Activated CD8-positive, alpha-beta T cell treated with anti-CD3 and anti-CD28 coated beads for 36 hours (primary cell): ENCODE data around the gene CYTH1. TPM values are rescaled to one million over a fixed set of nuclear protein-coding genes. Genes with fewer than 3 reads are reported as not detected.

Experiments used
- ATAC-seq: fragments of 200-7000 bp; cut with Tn5 transposase; one replicate; pipeline ENCODE4 v1.10.0; 2021; ENCODE audit warnings: mild to moderate bottlenecking, moderate library complexity
- CTCF ChIA-PET: fragments of 350-600 bp; sonication (Branson Sonifier 250); formaldehyde crosslinking; loops from one replicate; lab custom pipeline; 2021; ENCODE audit warnings: antibody characterized with exemption; lab: Charles Lee
- POLR2A ChIA-PET: fragments of 350-600 bp; sonication (Branson Sonifier 250); formaldehyde crosslinking; loops from one replicate; lab custom pipeline; 2021; ENCODE audit warnings: antibody characterized with exemption; lab: Charles Lee
- DNase-seq: peaks from one replicate; pipeline ENCODE4 v3.0.0-alpha.2; 2020
- H3K27ac Mint-ChIP-seq: one replicate; pipeline ENCODE4 v1.8.0; 2021; ENCODE audit warnings: mild to moderate bottlenecking, mixed read lengths
- H3K27me3 Mint-ChIP-seq: one replicate; pipeline ENCODE4 v1.8.0; 2021; ENCODE audit warnings: mixed read lengths
- H3K36me3 Mint-ChIP-seq: one replicate; pipeline ENCODE4 v1.8.0; 2021; ENCODE audit warnings: low read depth, mixed read lengths
- H3K4me1 Mint-ChIP-seq: one replicate; pipeline ENCODE4 v1.8.0; 2021; ENCODE audit warnings: low read depth, mixed read lengths
- H3K4me3 Mint-ChIP-seq: one replicate; pipeline ENCODE4 v1.8.0; 2021; ENCODE audit warnings: mild to moderate bottlenecking, moderate library complexity, mixed read lengths
- H3K9me3 Mint-ChIP-seq: one replicate; pipeline ENCODE4 v1.8.0; 2021; ENCODE audit warnings: mixed read lengths
- intact Hi-C: fragments of 100-400 bp; cut with micrococcal nuclease; formaldehyde crosslinking; loops from one replicate; pipeline ENCODE4 v1.10.0; 2022
- total RNA-seq, 2 experiments: library from RNA; stranded (reverse); gene quantifications; one replicate each; pipeline ENCODE4 v1.2.3, GENCODE V29; 2021
- TF ChIP-seq, protein P1 (sequence below): fragments of 200-600 bp; IDR thresholded peaks from one replicate; pipeline ENCODE4 v1.8.0; 2022; ENCODE audit warnings: antibody characterized with exemption, mild to moderate bottlenecking

Gene CYTH1
- total RNA-seq, 2 experiments from 2014 or later = 95.1 to 96.0 TPM

- ATAC-seq (no peak), DNase-seq (no peak)
- TF ChIP-seq, protein P1, sequence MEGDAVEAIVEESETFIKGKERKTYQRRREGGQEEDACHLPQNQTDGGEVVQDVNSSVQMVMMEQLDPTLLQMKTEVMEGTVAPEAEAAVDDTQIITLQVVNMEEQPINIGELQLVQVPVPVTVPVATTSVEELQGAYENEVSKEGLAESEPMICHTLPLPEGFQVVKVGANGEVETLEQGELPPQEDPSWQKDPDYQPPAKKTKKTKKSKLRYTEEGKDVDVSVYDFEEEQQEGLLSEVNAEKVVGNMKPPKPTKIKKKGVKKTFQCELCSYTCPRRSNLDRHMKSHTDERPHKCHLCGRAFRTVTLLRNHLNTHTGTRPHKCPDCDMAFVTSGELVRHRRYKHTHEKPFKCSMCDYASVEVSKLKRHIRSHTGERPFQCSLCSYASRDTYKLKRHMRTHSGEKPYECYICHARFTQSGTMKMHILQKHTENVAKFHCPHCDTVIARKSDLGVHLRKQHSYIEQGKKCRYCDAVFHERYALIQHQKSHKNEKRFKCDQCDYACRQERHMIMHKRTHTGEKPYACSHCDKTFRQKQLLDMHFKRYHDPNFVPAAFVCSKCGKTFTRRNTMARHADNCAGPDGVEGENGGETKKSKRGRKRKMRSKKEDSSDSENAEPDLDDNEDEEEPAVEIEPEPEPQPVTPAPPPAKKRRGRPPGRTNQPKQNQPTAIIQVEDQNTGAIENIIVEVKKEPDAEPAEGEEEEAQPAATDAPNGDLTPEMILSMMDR = no peak
- Mint-ChIP-seq H3K27ac (peak overlapping the region; percentile 52), H3K4me1 (peaks cover 39% of the 10 kb centered on the region), H3K36me3 (peaks cover 65% of the 10 kb centered on the region), H3K9me3 (no peaks in the 10 kb centered on the region), H3K4me3 (no peak overlapping the region), H3K27me3 (no peaks in the 10 kb centered on the region)
- intact Hi-C loops = loop anchor here (5.0 kb wide), 1 partner anchor 34 kb away; the partner anchor contains the start of gene USP36
- CTCF ChIA-PET = interaction anchor here (1.2 kb wide), 1 partner anchor 9 kb away, joined by 5 read pairs; no protein-coding TSS in a partner anchor
- POLR2A ChIA-PET = interaction anchor here (1.3 to 3.4 kb wide), 2 partner anchors 8 to 12 kb away, joined by 5 to 18 read pairs; no protein-coding TSS in a partner anchor
These were observed 26.1 kb upstream of the CYTH1 start for GRCh38 chr17:78808163-78808562.

GRCh38 chr17:78806451-78806850 lies 24.4 kb upstream of the CYTH1 start:
- intact Hi-C loops = loop anchor here (5.0 kb wide), 1 partner anchor 36 kb away; the partner anchor contains the start of gene USP36
- POLR2A ChIA-PET = interaction anchor here (0.6 to 3.4 kb wide), 4 partner anchors 14 to 88 kb away, joined by 3 to 18 read pairs (median 5); partner anchors contain the start of gene USP36
- peak; percentile 71 for DNase-seq

DNA sequence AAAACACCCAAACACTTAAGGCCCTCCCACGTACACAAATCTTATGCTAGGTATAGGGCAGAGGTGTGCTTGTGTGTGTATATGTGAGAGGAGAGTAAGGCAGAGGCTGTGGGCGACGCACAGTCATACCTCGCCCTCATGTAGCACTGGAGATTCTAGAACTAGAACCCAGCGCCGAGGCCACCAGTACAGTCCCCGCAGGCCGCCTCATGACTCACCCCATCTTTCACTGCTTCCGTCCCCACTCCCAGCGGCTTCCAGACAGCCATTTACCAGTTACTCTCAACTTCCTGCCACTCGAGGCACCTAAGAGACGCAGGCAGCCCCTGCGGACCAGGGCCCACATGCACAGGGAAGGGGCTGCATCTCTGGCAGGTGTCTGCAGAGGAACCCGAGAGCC lies 23.2 kb upstream of the CYTH1 start:
- TF ChIP-seq, protein P1 = no peak
- peaks cover 62% of the 10 kb centered on the region for H3K36me3 Mint-ChIP-seq
- no peaks in the 10 kb centered on the region for H3K27me3 Mint-ChIP-seq
- DNase-seq (peak; percentile 85), ATAC-seq (peak; percentile 91)
- POLR2A ChIA-PET = interaction anchor here (0.6 to 3.4 kb wide), 8 partner anchors 15 to 823 kb away, joined by 3 to 18 read pairs (median 4); partner anchors contain the start of gene USP36
- intact Hi-C loops = loop anchor here (5.0 kb wide), 1 partner anchor 37 kb away; the partner anchor contains the start of gene USP36
- CTCF ChIA-PET = interaction anchor here (0.7 to 3.2 kb wide), 5 partner anchors 14 to 96 kb away, joined by 3 to 16 read pairs (median 4); no protein-coding TSS in a partner anchor
- peaks cover 43% of the 10 kb centered on the region for H3K4me1 Mint-ChIP-seq
- no peak overlapping the region for H3K4me3 Mint-ChIP-seq
- peak overlapping the region; percentile 86 for H3K27ac Mint-ChIP-seq
- no peaks in the 10 kb centered on the region for H3K9me3 Mint-ChIP-seq

More at GRCh38 chr17:78806451-78806850, 24.4 kb upstream of the CYTH1 start:
- Mint-ChIP-seq H3K27ac (peak overlapping the region; percentile 86), H3K4me1 (peaks cover 41% of the 10 kb centered on the region), H3K36me3 (peaks cover 65% of the 10 kb centered on the region), H3K27me3 (no peaks in the 10 kb centered on the region), H3K9me3 (no peaks in the 10 kb centered on the region), H3K4me3 (no peak overlapping the region)
- CTCF ChIA-PET = interaction anchor here (1.1 to 3.2 kb wide), 3 partner anchors 12 to 97 kb away, joined by 3 to 16 read pairs (median 4); no protein-coding TSS in a partner anchor
- TF ChIP-seq, protein P1 = no peak
- ATAC-seq = peak; percentile 55

DNA sequence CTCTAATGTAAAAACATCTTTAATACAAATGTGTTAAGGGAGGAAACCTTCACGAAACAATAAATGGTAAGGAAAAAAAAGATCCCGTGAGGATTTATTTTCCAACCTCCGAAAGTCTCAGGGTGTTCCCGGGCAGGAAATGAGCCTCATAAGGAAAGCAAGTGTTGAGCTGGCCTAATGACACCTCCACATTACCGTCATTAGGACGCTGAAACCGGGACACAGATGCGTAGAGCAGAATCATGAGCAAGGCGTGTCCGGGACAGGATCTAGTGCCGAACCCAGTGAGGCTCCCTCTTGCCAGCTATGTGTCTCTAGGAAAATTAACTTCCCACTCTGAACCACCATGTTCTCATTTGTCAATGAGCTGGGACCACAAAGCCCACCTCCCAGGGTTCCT lies 22.7 kb upstream of the CYTH1 start:
- DNase-seq = peak; percentile 43
- H3K36me3 Mint-ChIP-seq = peaks cover 65% of the 10 kb centered on the region
- H3K9me3 Mint-ChIP-seq = no peaks in the 10 kb centered on the region
- no peaks in the 10 kb centered on the region for H3K27me3 Mint-ChIP-seq
- peak overlapping the region; percentile 20 for H3K4me3 Mint-ChIP-seq
- CTCF ChIA-PET = interaction anchor here (0.7 to 3.2 kb wide), 5 partner anchors 14 to 96 kb away, joined by 3 to 16 read pairs (median 4); no protein-coding TSS in a partner anchor
- ATAC-seq = peak; percentile 28
- peak overlapping the region; percentile 86 for H3K27ac Mint-ChIP-seq
- POLR2A ChIA-PET = interaction anchor here (0.6 to 2.2 kb wide), 5 partner anchors 10 to 55 kb away, joined by 3 to 6 read pairs (median 4); partner anchors contain the start of gene USP36
- H3K4me1 Mint-ChIP-seq = peaks cover 48% of the 10 kb centered on the region
- intact Hi-C loops = loop anchor here (5.0 kb wide), 1 partner anchor 38 kb away; the partner anchor contains the start of gene USP36
- TF ChIP-seq, protein P1 = no peak
